ENCODE measurements around the gene MEPCE. TPM values are rescaled to one million over a fixed set of nuclear protein-coding genes. Genes with fewer than 3 reads are reported as not detected.

MEPCE gene
- total RNA-seq, 1 donor from 2014 or later: 18.5 TPM

DNA sequence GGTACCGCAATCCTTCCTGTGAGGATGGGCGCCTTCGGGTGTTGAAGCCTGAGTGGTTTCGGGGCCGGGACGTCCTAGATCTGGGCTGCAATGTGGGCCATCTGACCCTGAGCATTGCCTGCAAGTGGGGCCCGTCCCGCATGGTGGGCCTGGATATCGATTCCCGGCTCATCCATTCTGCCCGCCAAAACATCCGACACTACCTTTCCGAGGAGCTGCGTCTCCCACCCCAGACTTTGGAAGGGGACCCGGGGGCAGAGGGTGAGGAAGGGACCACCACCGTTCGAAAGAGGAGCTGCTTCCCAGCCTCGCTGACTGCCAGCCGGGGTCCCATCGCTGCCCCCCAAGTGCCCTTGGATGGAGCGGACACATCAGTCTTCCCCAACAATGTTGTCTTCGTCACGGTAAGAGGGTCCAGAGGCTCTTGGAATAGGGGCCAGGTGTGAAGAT lies 1.7 kb downstream of the MEPCE start:
- Mint-ChIP-seq H3K27me3 (ENCODE audit: unreplicated experiment) (peaks cover 24% of the 10 kb centered on the region), H3K4me1 (ENCODE audit: low read depth, unreplicated experiment) (peaks cover 8% of the 10 kb centered on the region), H3K4me3 (ENCODE audit: unreplicated experiment) (peak overlapping the region; percentile 65)

DNA sequence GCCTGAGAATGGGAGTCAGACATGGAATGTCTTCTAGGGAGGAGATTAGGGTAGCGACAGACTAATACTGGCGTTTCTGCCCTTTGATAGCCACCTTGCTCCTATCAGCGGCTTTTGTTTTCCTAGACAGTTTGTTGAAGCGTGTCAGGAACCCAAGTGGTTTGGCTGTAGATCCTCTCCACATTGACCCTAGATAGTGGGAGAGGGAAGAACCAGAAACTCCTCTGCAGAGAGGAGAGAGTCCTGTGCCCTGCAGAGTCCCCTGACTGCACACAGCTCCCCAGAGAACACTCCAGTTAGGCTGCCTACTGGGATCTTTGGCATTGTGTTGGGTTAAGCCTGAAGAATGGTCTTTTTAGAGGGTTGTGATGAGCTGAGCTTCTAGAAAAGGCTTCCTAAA lies 2.4 kb downstream of the MEPCE start:
- Mint-ChIP-seq H3K36me3 (ENCODE audit: unreplicated experiment) (no peaks in the 10 kb centered on the region), H3K27ac (ENCODE audit: unreplicated experiment) (no peak overlapping the region), H3K9me3 (ENCODE audit: unreplicated experiment) (peaks cover 29% of the 10 kb centered on the region), H3K4me1 (ENCODE audit: low read depth, unreplicated experiment) (peaks cover 8% of the 10 kb centered on the region), H3K27me3 (ENCODE audit: unreplicated experiment) (peaks cover 26% of the 10 kb centered on the region), H3K4me3 (ENCODE audit: unreplicated experiment) (peak overlapping the region; percentile 65)
- TF ChIP-seq CTCF (IDR thresholded peaks at IDR 0.05; ENCODE audit: partially characterized antibody, unreplicated experiment): no peak
- DNase-seq: no peak

More for the DNA sequence above, 1.7 kb downstream of the MEPCE start:
- H3K36me3 Mint-ChIP-seq (ENCODE audit: unreplicated experiment): no peaks in the 10 kb centered on the region
- H3K27ac Mint-ChIP-seq (ENCODE audit: unreplicated experiment): peak overlapping the region; percentile 52
- DNase-seq: no peak
- H3K9me3 Mint-ChIP-seq (ENCODE audit: unreplicated experiment): peaks cover 26% of the 10 kb centered on the region
- TF ChIP-seq CTCF (IDR thresholded peaks at IDR 0.05; ENCODE audit: partially characterized antibody, unreplicated experiment): no peak

DNA sequence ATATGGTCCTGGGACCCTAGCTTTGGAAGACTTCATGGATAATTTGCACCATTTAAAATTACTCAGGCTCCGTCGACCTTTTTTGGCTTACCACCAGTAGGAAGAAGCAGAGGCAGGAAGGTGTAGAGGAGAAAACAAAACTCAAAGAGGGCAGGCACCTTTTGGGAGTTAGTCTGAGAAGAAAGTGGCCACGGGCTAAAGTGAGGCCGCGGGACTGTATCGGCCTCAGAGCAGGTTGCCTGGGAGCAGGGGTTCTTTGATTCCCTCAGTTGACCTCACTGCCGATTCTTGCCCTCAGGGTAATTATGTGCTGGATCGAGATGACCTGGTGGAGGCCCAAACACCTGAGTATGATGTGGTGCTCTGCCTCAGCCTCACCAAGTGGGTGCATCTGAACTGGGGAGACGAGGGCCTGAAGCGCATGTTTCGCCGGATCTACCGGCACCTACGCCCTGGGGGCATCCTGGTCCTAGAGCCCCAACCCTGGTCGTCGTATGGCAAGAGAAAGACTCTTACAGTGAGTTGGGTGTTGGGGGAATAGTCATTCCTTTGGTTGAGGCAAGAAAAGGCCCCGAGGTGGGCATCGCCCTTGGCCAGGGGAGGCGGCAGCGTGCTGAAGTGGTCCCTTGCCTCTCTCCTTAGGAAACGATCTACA lies 3.1 kb downstream of the MEPCE start:
- no peak overlapping the region for H3K4me3 Mint-ChIP-seq (ENCODE audit: unreplicated experiment)
- no peaks in the 10 kb centered on the region for H3K36me3 Mint-ChIP-seq (ENCODE audit: unreplicated experiment)
- H3K27me3 Mint-ChIP-seq (ENCODE audit: unreplicated experiment): peaks cover 26% of the 10 kb centered on the region
- H3K27ac Mint-ChIP-seq (ENCODE audit: unreplicated experiment): no peak overlapping the region
- peaks cover 8% of the 10 kb centered on the region for H3K4me1 Mint-ChIP-seq (ENCODE audit: low read depth, unreplicated experiment)
- peaks cover 28% of the 10 kb centered on the region for H3K9me3 Mint-ChIP-seq (ENCODE audit: unreplicated experiment)
- no peak for DNase-seq
- no peak for TF ChIP-seq CTCF (IDR thresholded peaks at IDR 0.05; ENCODE audit: partially characterized antibody, unreplicated experiment)

DNA sequence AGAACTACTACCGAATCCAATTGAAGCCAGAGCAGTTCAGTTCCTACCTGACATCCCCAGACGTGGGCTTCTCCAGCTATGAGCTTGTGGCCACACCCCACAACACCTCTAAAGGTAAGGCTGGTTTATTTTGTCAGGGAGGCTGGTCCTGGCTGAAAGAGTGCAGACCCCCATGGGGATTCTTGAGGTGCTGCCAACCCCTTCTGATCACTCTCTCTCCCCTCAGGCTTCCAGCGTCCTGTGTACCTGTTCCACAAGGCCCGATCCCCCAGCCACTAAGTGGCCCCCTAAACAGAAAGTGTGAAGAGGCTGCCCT lies 3.6 kb downstream of the MEPCE start:
- Mint-ChIP-seq H3K36me3 (ENCODE audit: unreplicated experiment) (no peaks in the 10 kb centered on the region), H3K9me3 (ENCODE audit: unreplicated experiment) (peaks cover 27% of the 10 kb centered on the region), H3K27me3 (ENCODE audit: unreplicated experiment) (peaks cover 22% of the 10 kb centered on the region), H3K27ac (ENCODE audit: unreplicated experiment) (peak overlapping the region; percentile 72), H3K4me1 (ENCODE audit: low read depth, unreplicated experiment) (peaks cover 8% of the 10 kb centered on the region), H3K4me3 (ENCODE audit: unreplicated experiment) (no peak overlapping the region)
- no peak for DNase-seq
- no peak for TF ChIP-seq CTCF (IDR thresholded peaks at IDR 0.05; ENCODE audit: partially characterized antibody, unreplicated experiment)

DNA sequence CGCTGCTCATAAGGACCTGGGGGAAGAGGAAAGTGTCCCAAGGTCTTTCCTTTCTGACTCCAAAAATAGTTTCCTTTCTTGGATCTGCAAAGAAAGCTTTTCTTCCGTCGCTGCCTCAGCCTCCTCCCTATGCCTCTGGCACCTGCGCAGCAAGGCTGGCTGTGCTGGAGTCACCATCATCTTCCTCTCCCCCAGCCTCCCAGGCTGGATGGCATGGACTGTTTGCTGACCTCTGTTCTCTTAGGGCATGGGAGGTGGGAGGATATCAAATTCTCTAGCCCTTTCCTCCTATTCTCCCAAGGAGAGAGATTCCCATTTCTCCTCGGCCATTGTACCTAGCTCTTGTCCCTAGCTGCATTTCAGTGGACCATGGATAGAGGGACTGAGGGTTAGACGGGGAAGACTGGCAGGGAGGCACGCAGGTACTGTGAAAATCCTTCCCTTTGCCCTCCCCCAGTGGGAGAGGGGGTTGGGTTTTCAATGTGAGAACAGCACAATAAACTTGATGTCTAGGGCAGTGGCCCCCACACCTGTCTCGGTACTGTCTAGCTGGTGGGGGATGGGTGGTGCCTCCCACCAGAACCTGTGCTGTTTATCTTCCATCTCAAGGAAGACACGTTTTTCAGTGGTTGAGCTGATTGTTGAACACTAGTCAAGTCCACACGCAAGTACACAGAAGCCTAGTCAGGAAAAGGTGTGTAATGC lies 4.1 kb downstream of the MEPCE start:
- Mint-ChIP-seq H3K27me3 (ENCODE audit: unreplicated experiment) (peaks cover 17% of the 10 kb centered on the region), H3K4me1 (ENCODE audit: low read depth, unreplicated experiment) (peaks cover 8% of the 10 kb centered on the region), H3K9me3 (ENCODE audit: unreplicated experiment) (peaks cover 23% of the 10 kb centered on the region), H3K4me3 (ENCODE audit: unreplicated experiment) (no peak overlapping the region), H3K36me3 (ENCODE audit: unreplicated experiment) (no peaks in the 10 kb centered on the region), H3K27ac (ENCODE audit: unreplicated experiment) (peak overlapping the region; percentile 72)
- no peak for DNase-seq
- no peak for TF ChIP-seq CTCF (IDR thresholded peaks at IDR 0.05; ENCODE audit: partially characterized antibody, unreplicated experiment)

Data from glutamatergic neuron (in vitro differentiated cells).